Stomach (tissue), 9 donors: ENCODE results near the gene BRME1. TPM values are rescaled to one million over a fixed set of nuclear protein-coding genes. Genes with fewer than 3 reads are reported as not detected.

Experiments
- DNase-seq, 2 donors: peaks; one replicate each; pipeline versions ENCODE4 v3.0.0 to v3.0.0-alpha.2; 2013 to 2019
- H3K27ac ChIP-seq, 5 donors: fragments of 200-600 bp in 4 of 5; sonication (generic) in 4 of 5; one replicate each; pipeline ENCODE4 v1.5.1; 2013 to 2019; ENCODE audit warnings: mild to moderate bottlenecking in 1 of 5, moderate library complexity in 1 of 5
- H3K27me3 ChIP-seq, 3 donors: fragments of 200-600 bp; sonication (generic); one replicate each; pipeline ENCODE4 v1.5.1; 2017 to 2019; ENCODE audit warnings: mixed run types in 1 of 3
- H3K36me3 ChIP-seq, 4 donors: fragments of 200-600 bp; sonication (generic); 1 replicate in 3 of 4; 2 replicates in 1 of 4; pipeline ENCODE4 v1.5.1; 2016 to 2019
- H3K4me1 ChIP-seq, 4 donors: fragments of 200-600 bp; sonication (generic); one replicate each; pipeline ENCODE4 v1.5.1; 2016 to 2019
- H3K4me3 ChIP-seq, 4 donors: fragments of 200-600 bp; sonication (generic) in 3 of 4; one replicate each; pipeline ENCODE4 v1.5.1; 2016 to 2019; ENCODE audit warnings: mild to moderate bottlenecking in 1 of 4
- H3K9me3 ChIP-seq, 4 donors: fragments of 200-600 bp; sonication (generic); one replicate each; pipeline ENCODE4 v1.5.1; 2016 to 2019
- EP300 ChIP-seq: sonication (generic); formaldehyde crosslinking; IDR thresholded peaks from one replicate; pipeline ENCODE4 v1.6.1; 2017; ENCODE audit warnings: antibody characterized with exemption
- POLR2A ChIP-seq, 4 donors: fragments of 450-650 bp; IDR thresholded peaks; one replicate each; pipeline ENCODE4 v1.6.1; 2016; ENCODE audit warnings: antibody characterized with exemption in 4 of 4, control low read depth in 2 of 4, mild to moderate bottlenecking in 1 of 4, moderate library complexity in 1 of 4
- POLR2AphosphoS5 ChIP-seq, 3 donors: sonication (generic); formaldehyde crosslinking; IDR thresholded peaks; one replicate each; pipeline ENCODE4 v1.6.1; 2016; ENCODE audit warnings: antibody characterized with exemption in 3 of 3
- WGBS, 5 donors: extraction: QIAGEN DNeasy Blood & Tissue Kit in 3 of 5; methylation state at CpG; one replicate each; pipeline versions ENCODE4 v1.1.5 to v1.1.7; 2013 to 2018; 5-methylcytosine and 5-hydroxymethylcytosine counted together
- intact Hi-C: fragments of 100-400 bp; cut with DNase I; formaldehyde crosslinking; loops from one replicate; pipeline ENCODE4 v1.15.1; 2023; ENCODE audit warnings: low total_unique reads
- polyA plus RNA-seq, 3 donors: library from polyadenylated mRNA; stranded (reverse); fragments of 200-250 nt; gene quantifications; one replicate each; pipeline ENCODE4 v1.2.3, GENCODE V29; 2013
- total RNA-seq, 5 donors: library from RNA; depleted of rRNA; stranded (reverse); fragments of >200 nt; gene quantifications; one replicate each; pipeline versions ENCODE4 v1.1.0 to v1.2.3, GENCODE V29; 2014 to 2016
- TF ChIP-seq, protein P1 (sequence below), 7 experiments: fragments of 450-650 bp in 4 of 7; fragments of 200-600 bp in 3 of 7; sonication (generic) in 3 of 7; IDR thresholded peaks; one replicate each; pipeline ENCODE4 v1.5.1; 2016 to 2019; ENCODE audit warnings: antibody characterized with exemption in 7 of 7, control low read depth in 2 of 7, mild to moderate bottlenecking in 1 of 7
- donor health status: healthy with polysubstance abuse.
- donor health status: Bipolar disorder and iron deficiency.
- donor health status: healthy.

Gene BRME1
- total and polyA plus RNA-seq, 8 donors, result 0.87 to 14.3 (median 2.0) TPM; not detected in 1

GRCh38 chr19:13872339-13872694, 33.6 kb downstream of the BRME1 start:
- peaks cover 9 to 13% (median 11%) of the 10 kb centered on the region in 4 donors for H3K4me1 ChIP-seq
- H3K36me3 ChIP-seq, result no peaks in the 10 kb centered on the region
- DNase-seq, result no peak
- 23 to 43% (median 28%) methylated on average over 5 of the region's 5 CpGs for WGBS, 5 donors
- intact Hi-C loops, result no loop called here
- H3K27me3 ChIP-seq, result peaks cover 0 to 15% (median 0%) of the 10 kb centered on the region in 3 donors
- TF ChIP-seq, protein P1, sequence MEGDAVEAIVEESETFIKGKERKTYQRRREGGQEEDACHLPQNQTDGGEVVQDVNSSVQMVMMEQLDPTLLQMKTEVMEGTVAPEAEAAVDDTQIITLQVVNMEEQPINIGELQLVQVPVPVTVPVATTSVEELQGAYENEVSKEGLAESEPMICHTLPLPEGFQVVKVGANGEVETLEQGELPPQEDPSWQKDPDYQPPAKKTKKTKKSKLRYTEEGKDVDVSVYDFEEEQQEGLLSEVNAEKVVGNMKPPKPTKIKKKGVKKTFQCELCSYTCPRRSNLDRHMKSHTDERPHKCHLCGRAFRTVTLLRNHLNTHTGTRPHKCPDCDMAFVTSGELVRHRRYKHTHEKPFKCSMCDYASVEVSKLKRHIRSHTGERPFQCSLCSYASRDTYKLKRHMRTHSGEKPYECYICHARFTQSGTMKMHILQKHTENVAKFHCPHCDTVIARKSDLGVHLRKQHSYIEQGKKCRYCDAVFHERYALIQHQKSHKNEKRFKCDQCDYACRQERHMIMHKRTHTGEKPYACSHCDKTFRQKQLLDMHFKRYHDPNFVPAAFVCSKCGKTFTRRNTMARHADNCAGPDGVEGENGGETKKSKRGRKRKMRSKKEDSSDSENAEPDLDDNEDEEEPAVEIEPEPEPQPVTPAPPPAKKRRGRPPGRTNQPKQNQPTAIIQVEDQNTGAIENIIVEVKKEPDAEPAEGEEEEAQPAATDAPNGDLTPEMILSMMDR (IDR thresholded peaks at IDR 0.05), result no peak
- TF ChIP-seq POLR2AphosphoS5 (IDR thresholded peaks at IDR 0.05), result no peak
- no peak for TF ChIP-seq EP300
- TF ChIP-seq POLR2A (IDR thresholded peaks at IDR 0.05), result no peak
- no peaks in the 10 kb centered on the region for H3K9me3 ChIP-seq
- H3K27ac ChIP-seq, result no peak overlapping the region
- H3K4me3 ChIP-seq, result peak overlapping the region; percentile 35 to 50 (median 44)

GRCh38 chr19:13870873-13871272, 35.0 kb downstream of the BRME1 start:
- WGBS, 5 donors, result 85 to 96% (median 91%) methylated on average over 4 of the region's 4 CpGs

GRCh38 chr19:13869281-13869680, 36.6 kb downstream of the BRME1 start:
- TF ChIP-seq POLR2A (IDR thresholded peaks at IDR 0.05) (no peak), EP300 (no peak), POLR2AphosphoS5 (IDR thresholded peaks at IDR 0.05) (no peak)
- TF ChIP-seq, protein P1 (IDR thresholded peaks at IDR 0.05), result no peak
- Histone ChIP-seq H3K9me3 (no peaks in the 10 kb centered on the region), H3K27me3 (peaks cover 0 to 40% (median 9%) of the 10 kb centered on the region in 3 donors), H3K27ac (no peak overlapping the region), H3K36me3 (no peaks in the 10 kb centered on the region), H3K4me3 (no peak overlapping the region), H3K4me1 (peaks cover 15 to 34% (median 29%) of the 10 kb centered on the region in 4 donors)
- intact Hi-C loops, result loop anchor here (10.0 kb wide), 1 partner anchor 274 kb away; no protein-coding TSS in a partner anchor
- WGBS, 5 donors, result 76 to 84% (median 78%) methylated on average over 11 to 13 of the region's 13 CpGs
- DNase-seq, result no peak

More at GRCh38 chr19:13870873-13871272, 35.0 kb downstream of the BRME1 start:
- no peak overlapping the region for H3K27ac ChIP-seq
- peaks cover 0 to 24% (median 4%) of the 10 kb centered on the region in 3 donors for H3K27me3 ChIP-seq
- H3K4me1 ChIP-seq, result peaks cover 14 to 19% (median 18%) of the 10 kb centered on the region in 4 donors
- DNase-seq, result no peak
- intact Hi-C loops, result no loop called here
- no peaks in the 10 kb centered on the region for H3K36me3 ChIP-seq
- no peak for TF ChIP-seq POLR2A (IDR thresholded peaks at IDR 0.05)
- TF ChIP-seq, protein P1 (IDR thresholded peaks at IDR 0.05), result no peak
- TF ChIP-seq EP300, result no peak
- no peak for TF ChIP-seq POLR2AphosphoS5 (IDR thresholded peaks at IDR 0.05)
- H3K4me3 ChIP-seq, result no peak overlapping the region
- H3K9me3 ChIP-seq, result no peaks in the 10 kb centered on the region

GRCh38 chr19:13868663-13869062, 37.3 kb downstream of the BRME1 start:
- Histone ChIP-seq H3K4me3 (no peak overlapping the region), H3K27me3 (peaks cover 0 to 43% (median 9%) of the 10 kb centered on the region in 3 donors), H3K27ac (no peak overlapping the region), H3K9me3 (no peaks in the 10 kb centered on the region), H3K4me1 (peaks cover 15 to 39% (median 31%) of the 10 kb centered on the region in 4 donors), H3K36me3 (no peaks in the 10 kb centered on the region)
- DNase-seq, result no peak
- intact Hi-C loops, result loop anchor here (10.0 kb wide), 1 partner anchor 274 kb away; no protein-coding TSS in a partner anchor
- WGBS, 5 donors, result 77 to 93% (median 80%) methylated on average over 2 to 4 of the region's 4 CpGs
- TF ChIP-seq, protein P1 (IDR thresholded peaks at IDR 0.05), result no peak
- TF ChIP-seq POLR2AphosphoS5 (IDR thresholded peaks at IDR 0.05), result no peak
- TF ChIP-seq EP300, result no peak
- TF ChIP-seq POLR2A (IDR thresholded peaks at IDR 0.05), result no peak
